Measurements from ENCODE around the gene ST7. TPM values are rescaled to one million over a fixed set of nuclear protein-coding genes. Genes with fewer than 3 reads are reported as not detected.

The ST7 gene
- total RNA-seq, 2 experiments from 2014 or later, result 4.9 to 5.4 TPM

GRCh38 chr7:117067340-117067739, 114.0 kb downstream of the ST7 start:
- POLR2A ChIA-PET, result interaction anchor here (0.6 kb wide), 1 partner anchor 82 kb away, joined by 3 read pairs; no protein-coding TSS in a partner anchor
- Histone ChIP-seq H3K4me1 (ENCODE audit: insufficient read depth, low read length) (peaks cover 7% of the 10 kb centered on the region), H3K27ac (ENCODE audit: low read depth in 1 of 2, low read length in 2 of 2) (no peak overlapping the region), H3K4me3 (ENCODE audit: low read length) (no peak overlapping the region), H3K9me3 (ENCODE audit: control insufficient read depth in 1 of 2, insufficient read depth in 1 of 2, low read length in 2 of 2) (no peaks in the 10 kb centered on the region), H3K27me3 (ENCODE audit: control insufficient read depth in 1 of 2, insufficient read depth in 2 of 2, low read length in 2 of 2) (no peaks in the 10 kb centered on the region), H3K36me3 (ENCODE audit: insufficient read depth, low read length) (no peaks in the 10 kb centered on the region)
- no peaks in the 10 kb centered on the region for H3K27me3 Mint-ChIP-seq
- H3K4me1 Mint-ChIP-seq (ENCODE audit: low read depth), result peaks cover 15% of the 10 kb centered on the region
- H3K9me3 Mint-ChIP-seq, result no peaks in the 10 kb centered on the region
- no peak overlapping the region for H3K4me3 Mint-ChIP-seq
- no peak for ATAC-seq (ENCODE audit: poor library complexity)
- DNase-seq, result no peak
- no peak overlapping the region for H3K27ac Mint-ChIP-seq
- no peaks in the 10 kb centered on the region for H3K36me3 Mint-ChIP-seq (ENCODE audit: low read depth)
- CTCF ChIA-PET, result no interaction called here
- no peak for TF ChIP-seq CTCF (IDR thresholded peaks at IDR 0.05)
- intact Hi-C loops (cut with DNase I, micrococcal nuclease), result no loop called here

- no peak overlapping the region for H3K4me3 Mint-ChIP-seq
- Histone ChIP-seq H3K4me1 (ENCODE audit: insufficient read depth, low read length) (peaks cover 7% of the 10 kb centered on the region), H3K36me3 (ENCODE audit: insufficient read depth, low read length) (no peaks in the 10 kb centered on the region), H3K27ac (ENCODE audit: low read depth in 1 of 2, low read length in 2 of 2) (no peak overlapping the region), H3K4me3 (ENCODE audit: low read length) (no peak overlapping the region), H3K27me3 (ENCODE audit: control insufficient read depth in 1 of 2, insufficient read depth in 2 of 2, low read length in 2 of 2) (no peaks in the 10 kb centered on the region), H3K9me3 (ENCODE audit: control insufficient read depth in 1 of 2, insufficient read depth in 1 of 2, low read length in 2 of 2) (no peaks in the 10 kb centered on the region)
- ChIA-PET CTCF (interaction anchor here (0.7 kb wide), 1 partner anchor 70 kb away, joined by 3 read pairs; no protein-coding TSS in a partner anchor), POLR2A (interaction anchor here (1.0 to 1.3 kb wide), 3 partner anchors 24 to 62 kb away, joined by 3 to 4 read pairs (median 4); no protein-coding TSS in a partner anchor)
- H3K27me3 Mint-ChIP-seq, result no peaks in the 10 kb centered on the region
- no peaks in the 10 kb centered on the region for H3K9me3 Mint-ChIP-seq
- H3K27ac Mint-ChIP-seq, result no peak overlapping the region
- ATAC-seq (ENCODE audit: poor library complexity), result peak; percentile 79
- intact Hi-C loops (cut with DNase I, micrococcal nuclease), result no loop called here
- DNase-seq, result peak in 2 of 14 experiments; percentile 20 to 44
- H3K4me1 Mint-ChIP-seq (ENCODE audit: low read depth), result peaks cover 21% of the 10 kb centered on the region
- no peak for TF ChIP-seq CTCF (IDR thresholded peaks at IDR 0.05)
- H3K36me3 Mint-ChIP-seq (ENCODE audit: low read depth), result no peaks in the 10 kb centered on the region
Measured at GRCh38 chr7:117068511-117069145, 115.3 kb downstream of the ST7 start.

GRCh38 chr7:117069379-117069778, 116.1 kb downstream of the ST7 start:
- no peak overlapping the region for H3K27ac Mint-ChIP-seq
- H3K27ac ChIP-seq (ENCODE audit: low read depth in 1 of 2, low read length in 2 of 2), result no peak overlapping the region
- intact Hi-C loops (cut with DNase I, micrococcal nuclease), result no loop called here
- DNase-seq, result no peak
- POLR2A ChIA-PET, result interaction anchor here (0.6 to 1.3 kb wide), 3 partner anchors 23 to 62 kb away, joined by 3 to 4 read pairs (median 3); no protein-coding TSS in a partner anchor
- no peaks in the 10 kb centered on the region for H3K27me3 ChIP-seq (ENCODE audit: control insufficient read depth in 1 of 2, insufficient read depth in 2 of 2, low read length in 2 of 2)
- ATAC-seq (ENCODE audit: poor library complexity), result no peak
- no peaks in the 10 kb centered on the region for H3K36me3 ChIP-seq (ENCODE audit: insufficient read depth, low read length)
- H3K4me1 Mint-ChIP-seq (ENCODE audit: low read depth), result peaks cover 21% of the 10 kb centered on the region
- no peaks in the 10 kb centered on the region for H3K36me3 Mint-ChIP-seq (ENCODE audit: low read depth)
- no peak overlapping the region for H3K4me3 Mint-ChIP-seq
- H3K4me3 ChIP-seq (ENCODE audit: low read length), result no peak overlapping the region
- H3K9me3 Mint-ChIP-seq, result no peaks in the 10 kb centered on the region
- CTCF ChIA-PET, result interaction anchor here (0.7 kb wide), 1 partner anchor 70 kb away, joined by 3 read pairs; no protein-coding TSS in a partner anchor
- no peak for TF ChIP-seq CTCF (IDR thresholded peaks at IDR 0.05)
- H3K27me3 Mint-ChIP-seq, result no peaks in the 10 kb centered on the region
- no peaks in the 10 kb centered on the region for H3K9me3 ChIP-seq (ENCODE audit: control insufficient read depth in 1 of 2, insufficient read depth in 1 of 2, low read length in 2 of 2)
- peaks cover 7% of the 10 kb centered on the region for H3K4me1 ChIP-seq (ENCODE audit: insufficient read depth, low read length)
